WTC11 (cell line): ENCODE results near the gene RIPOR2. TPM values are rescaled to one million over a fixed set of nuclear protein-coding genes. Genes with fewer than 3 reads are reported as not detected.

Experiments
- ATAC-seq: fragments of 200-7000 bp; cut with Tn5 transposase; 2 replicates; pipeline ENCODE4 v1.10.0; 2021; ENCODE audit warnings: mild to moderate bottlenecking, moderate library complexity
- CTCF ChIA-PET: fragments of 300-600 bp; sonication (Branson Sonifier 250); formaldehyde crosslinking; loops from one replicate; lab custom pipeline; 2021; ENCODE audit warnings: antibody characterized with exemption; lab: Charles Lee
- POLR2A ChIA-PET: fragments of 350-600 bp; sonication (Branson Sonifier 250); formaldehyde crosslinking; loops from one replicate; lab custom pipeline; 2021; ENCODE audit warnings: antibody characterized with exemption; lab: Charles Lee
- DNase-seq: peaks from one replicate; pipeline ENCODE4 v3.0.0; 2021; ENCODE audit warnings: low spot score
- H3K27ac Mint-ChIP-seq: 2 replicates; pipeline ENCODE4 v1.8.0; 2021; ENCODE audit warnings: mixed read lengths
- H3K27me3 Mint-ChIP-seq: 2 replicates; pipeline ENCODE4 v1.8.0; 2021; ENCODE audit warnings: low read depth, mild to moderate bottlenecking, moderate library complexity, mixed read lengths
- H3K36me3 Mint-ChIP-seq: 2 replicates; pipeline ENCODE4 v1.8.0; 2021; ENCODE audit warnings: mixed read lengths
- H3K4me1 Mint-ChIP-seq: 2 replicates; pipeline ENCODE4 v1.8.0; 2022; ENCODE audit warnings: mixed read lengths
- H3K4me3 Mint-ChIP-seq: 2 replicates; pipeline ENCODE4 v1.8.0; 2021; ENCODE audit warnings: mild to moderate bottlenecking, moderate library complexity, mixed read lengths
- H3K9me3 Mint-ChIP-seq: 2 replicates; pipeline ENCODE4 v1.8.0; 2021; ENCODE audit warnings: mixed read lengths
- AFF4 ChIP-seq: sonication (generic); formaldehyde crosslinking; IDR thresholded peaks from 2 replicates; pipeline ENCODE4 v1.8.1; 2023; ENCODE audit warnings: mild to moderate bottlenecking, missing genetic modification reagents, borderline replicate concordance
- AR ChIP-seq: fragments of 250-450 bp; sonication (Bioruptor Pico); IDR thresholded peaks from 2 replicates; pipeline ENCODE4 v1.9.0; 2021; ENCODE audit warnings: mild to moderate bottlenecking
- CDX4 ChIP-seq: fragments of 250-450 bp; sonication (Bioruptor Pico); IDR thresholded peaks from 2 replicates; pipeline ENCODE4 v1.9.0; 2021; ENCODE audit warnings: moderate library complexity, mild to moderate bottlenecking, inconsistent platforms, borderline replicate concordance
- ELF4 ChIP-seq: sonication (generic); formaldehyde crosslinking; IDR thresholded peaks from 2 replicates; pipeline ENCODE4 v1.8.1; 2022; ENCODE audit warnings: low read depth, mild to moderate bottlenecking, moderate library complexity, missing genetic modification reagents
- ESRRA ChIP-seq: sonication (generic); formaldehyde crosslinking; IDR thresholded peaks from 2 replicates; pipeline ENCODE4 v1.8.1; 2022; ENCODE audit warnings: mild to moderate bottlenecking, missing genetic modification reagents, borderline replicate concordance
- FOXJ3 ChIP-seq: sonication (generic); formaldehyde crosslinking; IDR thresholded peaks from 2 replicates; pipeline ENCODE4 v1.9.0; 2021; ENCODE audit warnings: missing genetic modification reagents, mild to moderate bottlenecking, borderline replicate concordance
- FOXP4 ChIP-seq: sonication (generic); formaldehyde crosslinking; IDR thresholded peaks from 2 replicates; pipeline ENCODE4 v1.8.0; 2022; ENCODE audit warnings: mild to moderate bottlenecking, missing genetic modification reagents
- GTF2I ChIP-seq: fragments of 250-450 bp; sonication (Bioruptor Pico); conservative IDR thresholded peaks from 2 replicates; pipeline ENCODE4 v1.4.0; 2021; ENCODE audit warnings: mild to moderate bottlenecking
- KAT7 ChIP-seq: sonication (generic); formaldehyde crosslinking; IDR thresholded peaks from 2 replicates; pipeline ENCODE4 v1.8.1; 2023; ENCODE audit warnings: missing genetic modification reagents, mild to moderate bottlenecking, borderline replicate concordance
- NFATC4 ChIP-seq: fragments of 250-450 bp; sonication (Bioruptor Pico); IDR thresholded peaks from 2 replicates; pipeline ENCODE4 v1.9.0; 2021; ENCODE audit warnings: mild to moderate bottlenecking
- NR1H2 ChIP-seq: sonication (generic); formaldehyde crosslinking; IDR thresholded peaks from 2 replicates; pipeline ENCODE4 v1.9.0; 2021; ENCODE audit warnings: mild to moderate bottlenecking, moderate library complexity, missing genetic modification reagents
- SMAD3 ChIP-seq: sonication (generic); formaldehyde crosslinking; IDR thresholded peaks from 2 replicates; pipeline ENCODE4 v1.8.0; 2022; ENCODE audit warnings: missing genetic modification reagents, mild to moderate bottlenecking, borderline replicate concordance
- SOX15 ChIP-seq: fragments of 250-450 bp; sonication (Bioruptor Pico); IDR thresholded peaks from 2 replicates; pipeline ENCODE4 v1.9.0; 2021; ENCODE audit warnings: mild to moderate bottlenecking
- total RNA-seq: library from RNA; stranded (reverse); gene quantifications from 3 replicates; pipeline ENCODE4 v1.2.3, GENCODE V29; 2021
- TF ChIP-seq, protein P1 (sequence below): fragments of 200-600 bp; IDR thresholded peaks from 2 replicates; pipeline ENCODE4 v1.8.0; 2022; ENCODE audit warnings: antibody characterized with exemption
- TF ChIP-seq, protein P2 (sequence below): sonication (generic); formaldehyde crosslinking; IDR thresholded peaks from 2 replicates; pipeline ENCODE4 v1.8.0; 2023; ENCODE audit warnings: mild to moderate bottlenecking, missing genetic modification reagents

Gene RIPOR2
- total RNA-seq, 1 experiment from 2014 or later: 13.5 TPM

GRCh38 chr6:24906314-24906713, 29.4 kb downstream of the RIPOR2 start:
- Mint-ChIP-seq H3K27me3 (peaks cover 30% of the 10 kb centered on the region), H3K27ac (no peak overlapping the region)

DNA sequence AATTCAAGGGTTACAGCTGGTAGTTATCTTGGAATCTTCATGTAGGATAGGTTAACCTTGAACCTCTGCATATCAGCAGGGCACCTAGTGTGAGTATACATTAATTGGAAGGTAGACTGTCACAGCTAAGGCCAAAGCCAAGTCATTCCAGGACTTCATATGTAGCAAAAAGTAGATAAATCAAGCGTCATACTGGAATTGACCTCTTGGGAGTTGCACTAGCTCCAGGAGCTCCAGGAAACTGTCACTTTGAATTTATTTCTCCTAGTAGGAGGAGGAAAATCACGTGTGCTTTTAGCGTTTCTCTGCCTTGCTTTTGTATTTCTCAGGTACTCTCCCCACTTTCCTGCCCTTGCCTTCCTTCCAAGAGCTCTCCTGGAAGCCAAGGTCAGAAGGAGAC, 30.3 kb downstream of the RIPOR2 start:
- ChIA-PET CTCF (interaction anchor here (1.0 to 2.2 kb wide), 6 partner anchors 17 to 112 kb away, joined by 3 to 7 read pairs (median 5); partner anchors contain the start of gene RIPOR2), POLR2A (no interaction called here)
- no peak for ATAC-seq
- Mint-ChIP-seq H3K4me3 (no peak overlapping the region), H3K27ac (no peak overlapping the region), H3K36me3 (no peaks in the 10 kb centered on the region), H3K4me1 (peaks cover 33% of the 10 kb centered on the region), H3K27me3 (peaks cover 24% of the 10 kb centered on the region), H3K9me3 (no peaks in the 10 kb centered on the region)
- DNase-seq: no peak
- TF ChIP-seq FOXJ3 (CRISPR knock-in tag) (no peak), AR (CRISPR knock-in tag) (no peak), NR1H2 (CRISPR knock-in tag) (no peak), KAT7 (CRISPR knock-in tag) (no peak), FOXP4 (CRISPR knock-in tag) (no peak), CDX4 (no peak), NFATC4 (CRISPR knock-in tag) (no peak), GTF2I (no peak), SOX15 (CRISPR knock-in tag) (no peak), SMAD3 (CRISPR knock-in tag) (no peak)
- TF ChIP-seq, protein P1, sequence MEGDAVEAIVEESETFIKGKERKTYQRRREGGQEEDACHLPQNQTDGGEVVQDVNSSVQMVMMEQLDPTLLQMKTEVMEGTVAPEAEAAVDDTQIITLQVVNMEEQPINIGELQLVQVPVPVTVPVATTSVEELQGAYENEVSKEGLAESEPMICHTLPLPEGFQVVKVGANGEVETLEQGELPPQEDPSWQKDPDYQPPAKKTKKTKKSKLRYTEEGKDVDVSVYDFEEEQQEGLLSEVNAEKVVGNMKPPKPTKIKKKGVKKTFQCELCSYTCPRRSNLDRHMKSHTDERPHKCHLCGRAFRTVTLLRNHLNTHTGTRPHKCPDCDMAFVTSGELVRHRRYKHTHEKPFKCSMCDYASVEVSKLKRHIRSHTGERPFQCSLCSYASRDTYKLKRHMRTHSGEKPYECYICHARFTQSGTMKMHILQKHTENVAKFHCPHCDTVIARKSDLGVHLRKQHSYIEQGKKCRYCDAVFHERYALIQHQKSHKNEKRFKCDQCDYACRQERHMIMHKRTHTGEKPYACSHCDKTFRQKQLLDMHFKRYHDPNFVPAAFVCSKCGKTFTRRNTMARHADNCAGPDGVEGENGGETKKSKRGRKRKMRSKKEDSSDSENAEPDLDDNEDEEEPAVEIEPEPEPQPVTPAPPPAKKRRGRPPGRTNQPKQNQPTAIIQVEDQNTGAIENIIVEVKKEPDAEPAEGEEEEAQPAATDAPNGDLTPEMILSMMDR: no peak

More at GRCh38 chr6:24906314-24906713, 29.4 kb downstream of the RIPOR2 start:
- CTCF ChIA-PET: interaction anchor here (0.5 to 1.6 kb wide), 3 partner anchors 25 to 316 kb away, joined by 3 to 5 read pairs (median 4); partner anchors contain the start of gene RIPOR2
- TF ChIP-seq, protein P2, sequence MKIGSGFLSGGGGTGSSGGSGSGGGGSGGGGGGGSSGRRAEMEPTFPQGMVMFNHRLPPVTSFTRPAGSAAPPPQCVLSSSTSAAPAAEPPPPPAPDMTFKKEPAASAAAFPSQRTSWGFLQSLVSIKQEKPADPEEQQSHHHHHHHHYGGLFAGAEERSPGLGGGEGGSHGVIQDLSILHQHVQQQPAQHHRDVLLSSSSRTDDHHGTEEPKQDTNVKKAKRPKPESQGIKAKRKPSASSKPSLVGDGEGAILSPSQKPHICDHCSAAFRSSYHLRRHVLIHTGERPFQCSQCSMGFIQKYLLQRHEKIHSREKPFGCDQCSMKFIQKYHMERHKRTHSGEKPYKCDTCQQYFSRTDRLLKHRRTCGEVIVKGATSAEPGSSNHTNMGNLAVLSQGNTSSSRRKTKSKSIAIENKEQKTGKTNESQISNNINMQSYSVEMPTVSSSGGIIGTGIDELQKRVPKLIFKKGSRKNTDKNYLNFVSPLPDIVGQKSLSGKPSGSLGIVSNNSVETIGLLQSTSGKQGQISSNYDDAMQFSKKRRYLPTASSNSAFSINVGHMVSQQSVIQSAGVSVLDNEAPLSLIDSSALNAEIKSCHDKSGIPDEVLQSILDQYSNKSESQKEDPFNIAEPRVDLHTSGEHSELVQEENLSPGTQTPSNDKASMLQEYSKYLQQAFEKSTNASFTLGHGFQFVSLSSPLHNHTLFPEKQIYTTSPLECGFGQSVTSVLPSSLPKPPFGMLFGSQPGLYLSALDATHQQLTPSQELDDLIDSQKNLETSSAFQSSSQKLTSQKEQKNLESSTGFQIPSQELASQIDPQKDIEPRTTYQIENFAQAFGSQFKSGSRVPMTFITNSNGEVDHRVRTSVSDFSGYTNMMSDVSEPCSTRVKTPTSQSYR (CRISPR knock-in tag): no peak
- TF ChIP-seq NFATC4 (CRISPR knock-in tag) (no peak), ELF4 (CRISPR knock-in tag) (no peak), ESRRA (CRISPR knock-in tag) (no peak), AFF4 (no peak)
- ATAC-seq: no peak
- Mint-ChIP-seq H3K4me3 (no peak overlapping the region), H3K9me3 (no peaks in the 10 kb centered on the region), H3K4me1 (peaks cover 29% of the 10 kb centered on the region), H3K36me3 (no peaks in the 10 kb centered on the region)
- POLR2A ChIA-PET: no interaction called here
- no peak for DNase-seq
